Fibroblast of villous mesenchyme (primary cell): ENCODE measurements around the gene PFDN2. TPM values are rescaled to one million over a fixed set of nuclear protein-coding genes. Genes with fewer than 3 reads are reported as not detected.
A peak's percentile ranks its signal among the peaks of the same experiment; 100 is the strongest.
"Not testable (repeated sequence)": the region's sequence is repeated elsewhere in the genome, so short reads cannot be mapped to it uniquely, and the experiment has no call there.

Experiments used
- DNase-seq: peaks from one replicate; pipeline ENCODE4 v3.0.0-alpha.2; 2010; ENCODE audit warnings: low read depth
- H3K4me3 ChIP-seq: 2 replicates; pipeline ENCODE4 v1.5.1; 2011; ENCODE audit warnings: low read depth, mild to moderate bottlenecking, low read length
- CTCF ChIP-seq: IDR thresholded peaks from 2 replicates; pipeline ENCODE4 v1.5.1; 2012; ENCODE audit warnings: low read depth, mild to moderate bottlenecking, low read length; ENCODE audit not compliant: insufficient read depth
- total RNA-seq: library from RNA; depleted of rRNA; stranded (reverse); fragments of >200 nt; gene quantifications from 2 replicates; pipeline ENCODE4 v1.2.3, GENCODE V29; 2012

The PFDN2 gene
- total RNA-seq, 1 donor: 25.9 TPM

- peak overlapping the region; percentile 88 for H3K4me3 ChIP-seq
- peak; percentile 56 for TF ChIP-seq CTCF
- DNase-seq: peak; percentile 84
These were observed 1.5 kb upstream of the PFDN2 start for GRCh38 chr1:161119092-161119903.

GRCh38 chr1:161115961-161116360 lies 1.9 kb downstream of the PFDN2 start:
- not testable (repeated sequence) for H3K4me3 ChIP-seq, DNase-seq

GRCh38 chr1:161115132-161115711 lies 2.6 kb downstream of the PFDN2 start:
- H3K4me3 ChIP-seq: no peak overlapping the region
- DNase-seq: peak; percentile 91
- no peak for TF ChIP-seq CTCF

- H3K4me3 ChIP-seq: no peak overlapping the region
- TF ChIP-seq CTCF: no peak
- peak; percentile 27 for DNase-seq
These were observed 3.3 kb downstream of the PFDN2 start for GRCh38 chr1:161114556-161114955.

- H3K4me3 ChIP-seq: no peak overlapping the region
- no peak for TF ChIP-seq CTCF
- no peak for DNase-seq
These were observed 3.9 kb downstream of the PFDN2 start for GRCh38 chr1:161113915-161114314.

- TF ChIP-seq CTCF: no peak
- no peak overlapping the region for H3K4me3 ChIP-seq
- DNase-seq: no peak
These were observed 6.3 kb downstream of the PFDN2 start for GRCh38 chr1:161111527-161111926.

- H3K4me3 ChIP-seq: no peak overlapping the region
- no peak for DNase-seq
- TF ChIP-seq CTCF: no peak
These were observed 6.7 kb downstream of the PFDN2 start for GRCh38 chr1:161111117-161111516.
